Inflammatory macrophage (primary cell): ENCODE data around the gene EVX1.

ENCODE experiments used
- DNase-seq, 2 donors: peaks; one replicate each; pipeline ENCODE4 v3.0.0-alpha.2; 2020 to 2022

The EVX1 gene

DNA sequence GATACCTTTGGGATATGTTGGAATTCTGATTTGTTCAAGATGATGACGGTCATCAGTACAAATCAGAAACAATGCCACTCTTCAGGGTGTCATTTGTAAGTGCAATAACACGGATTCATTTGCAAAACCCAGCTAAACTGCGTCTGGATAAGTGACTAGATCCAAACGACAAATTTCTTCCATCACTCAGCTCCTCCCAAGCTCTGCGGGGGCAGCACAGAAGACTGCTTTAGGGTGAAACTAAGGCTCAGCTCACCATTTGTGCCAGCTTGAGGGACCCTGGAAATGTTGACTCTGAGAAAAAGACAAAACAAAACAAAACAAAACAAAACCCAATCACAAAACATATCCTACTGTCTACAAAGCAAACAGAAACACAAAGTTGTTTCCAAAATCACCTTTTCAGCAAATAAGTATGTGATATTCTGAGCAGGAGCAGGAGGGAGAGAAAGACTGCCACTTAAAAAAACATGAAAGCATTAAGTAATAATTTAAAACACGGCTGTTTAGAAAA is 8.0 kb downstream of the EVX1 start:
- no peak for DNase-seq

- no peak for DNase-seq
Measured at GRCh38 chr7:27251136-27251651, 8.6 kb downstream of the EVX1 start.

- DNase-seq: no peak
Measured at GRCh38 chr7:27251652-27252590, 9.3 kb downstream of the EVX1 start.

DNA sequence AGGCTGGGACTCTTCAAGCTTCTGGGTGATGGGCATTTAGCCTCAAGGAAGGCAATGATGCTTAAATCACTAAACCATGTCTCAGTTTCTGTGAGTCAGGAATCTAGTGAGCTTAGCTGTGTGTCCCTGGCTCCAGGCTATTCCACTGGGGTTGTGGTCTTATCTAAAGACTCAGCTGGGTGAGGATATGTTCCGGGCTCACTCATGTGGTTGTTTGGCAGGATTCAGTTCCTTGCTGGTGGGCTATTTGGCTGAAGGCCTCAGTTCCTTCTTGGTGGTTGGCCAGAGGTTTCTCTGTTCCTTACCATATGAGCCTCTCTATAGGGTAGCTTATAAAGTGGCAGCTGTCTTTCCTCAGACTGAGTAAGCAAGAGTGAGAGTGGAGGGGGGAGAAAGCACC is 12.0 kb downstream of the EVX1 start:
- DNase-seq: no peak

DNA sequence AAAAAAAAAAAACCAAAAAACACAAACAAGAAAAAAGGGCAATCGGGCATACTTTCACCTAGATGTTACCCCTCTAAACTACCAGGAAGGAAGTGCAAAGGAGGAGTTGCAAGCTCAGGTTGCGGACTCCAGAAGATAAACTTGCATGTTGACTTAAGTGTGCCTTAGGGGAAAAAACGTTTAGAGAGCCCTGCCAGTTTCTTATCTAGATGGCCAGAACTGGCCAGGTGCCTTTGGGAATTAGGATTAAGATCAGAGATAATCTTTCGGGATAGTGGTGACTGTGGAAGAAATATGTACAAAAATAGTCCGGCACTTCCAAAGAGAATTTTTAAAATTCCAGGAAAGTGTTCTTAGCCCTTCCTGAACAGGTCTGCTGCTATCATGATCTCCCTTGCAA is 17.6 kb downstream of the EVX1 start:
- no peak for DNase-seq

GRCh38 chr7:27262121-27262520 is 19.5 kb downstream of the EVX1 start:
- DNase-seq: no peak

DNA sequence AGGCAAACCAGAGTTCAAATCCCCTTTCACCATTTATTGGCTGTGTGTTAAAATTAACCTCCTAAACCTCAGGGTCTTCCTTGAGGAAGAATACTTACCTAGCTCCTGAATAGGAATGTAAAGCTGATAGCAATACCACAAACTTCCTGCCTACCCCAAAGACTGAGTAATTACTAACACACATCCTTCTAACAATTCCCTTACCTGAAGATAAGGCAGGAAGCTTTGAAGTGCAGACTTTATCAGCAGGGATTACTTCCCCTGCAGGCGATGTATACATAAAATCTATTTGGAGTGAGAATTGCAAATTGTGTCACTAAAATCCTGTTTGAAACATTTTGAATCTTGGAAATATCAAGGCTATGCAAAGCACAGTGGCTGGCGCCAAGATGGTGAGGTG is 21.2 kb downstream of the EVX1 start:
- no peak for DNase-seq

DNA sequence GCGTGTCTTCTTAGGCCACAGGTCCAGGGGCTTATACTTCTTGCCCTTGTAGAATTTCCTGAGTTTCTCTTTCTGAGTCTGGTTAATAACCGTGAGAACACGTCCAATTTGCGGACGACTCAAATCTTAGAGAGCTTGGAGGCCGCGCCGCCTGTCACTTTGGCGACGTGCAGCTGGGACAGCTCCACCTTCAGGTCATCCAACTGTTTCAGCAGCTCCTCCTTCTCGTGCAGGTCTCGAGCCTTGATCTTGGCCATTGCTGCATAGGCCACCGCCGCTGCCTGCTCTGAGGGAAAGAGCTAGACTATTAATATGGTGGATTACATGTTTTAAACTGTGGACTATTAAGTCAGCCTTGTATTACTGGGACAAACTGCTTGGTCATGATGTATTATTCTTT is 26.9 kb downstream of the EVX1 start:
- no peak for DNase-seq

DNA sequence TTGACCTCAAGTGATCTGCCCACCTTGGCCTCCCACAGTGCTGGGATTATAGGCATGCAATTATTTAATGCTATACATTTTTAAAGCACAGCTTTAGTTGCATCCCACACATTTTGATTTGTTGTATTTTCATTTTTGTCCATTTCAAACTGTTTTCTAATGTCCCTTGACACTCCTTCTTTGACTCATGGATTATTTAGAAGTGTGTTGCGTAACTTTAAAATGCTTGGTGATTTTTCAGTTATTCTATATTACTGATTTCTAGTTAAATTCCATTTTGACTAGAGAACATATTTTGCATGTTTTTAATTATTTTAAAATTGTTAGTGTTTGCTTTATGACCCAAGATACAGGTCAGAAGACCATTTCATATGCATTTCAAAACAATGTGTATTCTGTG is 28.8 kb downstream of the EVX1 start:
- DNase-seq: no peak

DNA sequence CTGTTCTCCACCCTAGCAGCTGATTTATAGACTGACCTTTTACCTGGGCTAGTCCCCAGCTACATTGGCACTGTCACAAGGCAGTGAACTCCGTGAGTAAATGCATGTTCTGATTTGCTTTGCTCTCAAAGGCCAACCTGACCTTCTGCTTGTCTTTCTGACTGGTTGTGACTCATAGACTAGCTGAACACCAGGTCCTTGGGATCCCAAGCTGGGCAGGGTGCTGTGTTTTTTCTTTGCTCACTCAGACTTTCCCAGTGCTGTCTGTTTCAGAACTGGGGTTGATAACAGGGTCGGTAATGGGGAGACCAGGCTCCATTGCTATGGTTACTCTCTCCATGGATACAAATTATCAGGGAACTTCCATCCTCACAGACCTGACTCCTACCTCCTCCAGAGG is 35.0 kb downstream of the EVX1 start:
- DNase-seq: no peak

DNA sequence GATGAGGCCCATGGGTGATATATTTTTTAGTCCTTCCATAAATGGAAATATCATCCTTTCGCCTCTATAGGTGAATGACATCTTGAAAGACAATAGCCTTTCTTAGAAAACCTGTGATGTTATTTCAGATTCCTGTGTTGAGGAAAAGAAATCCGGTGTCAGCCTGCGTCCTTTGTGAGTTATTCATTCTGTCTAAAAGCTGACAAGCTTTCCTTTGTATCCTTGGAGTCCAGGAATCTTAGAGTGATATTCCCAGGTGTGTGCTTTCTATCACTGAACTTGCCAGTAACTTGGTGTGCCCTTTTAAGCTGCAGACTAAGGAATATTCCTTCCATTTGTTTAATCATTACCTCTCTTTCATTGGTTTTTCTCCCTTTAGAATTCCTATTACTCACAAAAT is 41.0 kb downstream of the EVX1 start:
- DNase-seq: no peak

DNA sequence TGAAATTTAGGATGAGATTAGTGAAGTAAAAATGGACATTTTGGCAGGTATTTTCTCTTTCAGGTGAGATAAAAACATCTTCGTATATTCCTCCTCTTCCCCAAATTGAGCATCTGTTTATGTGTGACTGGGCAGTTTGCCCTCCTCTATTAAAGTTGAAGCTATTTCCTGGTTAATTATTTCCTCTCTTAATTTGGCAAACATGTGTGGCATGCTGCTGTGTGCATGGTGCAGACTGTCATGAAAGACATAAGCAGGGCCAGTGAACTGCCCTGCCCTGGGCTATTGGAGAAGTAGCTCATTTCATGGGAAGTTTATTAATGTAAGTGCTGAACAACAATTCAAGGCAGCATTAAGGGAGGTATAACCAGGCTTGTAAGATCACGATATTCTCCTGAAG is 52.6 kb downstream of the EVX1 start:
- no peak for DNase-seq

GRCh38 chr7:27297356-27297755 is 54.8 kb downstream of the EVX1 start:
- DNase-seq: no peak
